Gastroesophageal sphincter (tissue), 3 donors: ENCODE measurements around the gene CD83.

Experiments used
- POLR2A ChIP-seq, 2 donors: fragments of 450-650 bp; IDR thresholded peaks; one replicate each; pipeline ENCODE4 v1.6.1; 2017; ENCODE audit warnings: antibody characterized with exemption in 2 of 2, mild to moderate bottlenecking in 2 of 2, moderate library complexity in 1 of 2
- POLR2AphosphoS5 ChIP-seq: sonication (generic); formaldehyde crosslinking; IDR thresholded peaks from one replicate; pipeline ENCODE4 v1.6.1; 2017; ENCODE audit warnings: antibody characterized with exemption
- TF ChIP-seq, protein P1 (sequence below), 4 experiments: fragments of 200-600 bp in 2 of 4; fragments of 450-650 bp in 2 of 4; sonication (generic) in 1 of 4; IDR thresholded peaks; one replicate each; pipeline ENCODE4 v1.5.1; 2017 to 2019; ENCODE audit warnings: antibody characterized with exemption in 4 of 4, mild to moderate bottlenecking in 2 of 4, moderate library complexity in 2 of 4

DNA sequence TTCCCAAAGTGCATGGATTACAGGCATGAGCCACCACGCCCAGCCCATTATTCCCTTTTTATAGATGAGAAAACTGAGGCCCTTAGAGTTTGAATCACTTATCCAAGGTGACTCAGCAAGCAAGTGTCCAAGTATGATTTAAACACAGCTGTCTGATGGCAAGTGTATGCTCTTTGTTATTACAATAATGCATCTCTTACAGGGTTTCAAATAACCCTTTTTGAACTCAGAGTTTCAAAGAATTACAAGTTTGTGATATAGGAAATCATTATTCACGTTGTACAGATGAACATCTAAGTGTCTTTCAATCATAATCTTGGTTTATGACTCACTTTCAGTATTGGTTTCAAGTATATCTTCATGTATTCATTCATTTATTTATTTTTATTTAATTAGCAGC lies 63.0 kb downstream of the CD83 start:
- TF ChIP-seq, protein P1, sequence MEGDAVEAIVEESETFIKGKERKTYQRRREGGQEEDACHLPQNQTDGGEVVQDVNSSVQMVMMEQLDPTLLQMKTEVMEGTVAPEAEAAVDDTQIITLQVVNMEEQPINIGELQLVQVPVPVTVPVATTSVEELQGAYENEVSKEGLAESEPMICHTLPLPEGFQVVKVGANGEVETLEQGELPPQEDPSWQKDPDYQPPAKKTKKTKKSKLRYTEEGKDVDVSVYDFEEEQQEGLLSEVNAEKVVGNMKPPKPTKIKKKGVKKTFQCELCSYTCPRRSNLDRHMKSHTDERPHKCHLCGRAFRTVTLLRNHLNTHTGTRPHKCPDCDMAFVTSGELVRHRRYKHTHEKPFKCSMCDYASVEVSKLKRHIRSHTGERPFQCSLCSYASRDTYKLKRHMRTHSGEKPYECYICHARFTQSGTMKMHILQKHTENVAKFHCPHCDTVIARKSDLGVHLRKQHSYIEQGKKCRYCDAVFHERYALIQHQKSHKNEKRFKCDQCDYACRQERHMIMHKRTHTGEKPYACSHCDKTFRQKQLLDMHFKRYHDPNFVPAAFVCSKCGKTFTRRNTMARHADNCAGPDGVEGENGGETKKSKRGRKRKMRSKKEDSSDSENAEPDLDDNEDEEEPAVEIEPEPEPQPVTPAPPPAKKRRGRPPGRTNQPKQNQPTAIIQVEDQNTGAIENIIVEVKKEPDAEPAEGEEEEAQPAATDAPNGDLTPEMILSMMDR (IDR thresholded peaks at IDR 0.05), result no peak
- TF ChIP-seq POLR2A (IDR thresholded peaks at IDR 0.05) (no peak), POLR2AphosphoS5 (no peak)
